NCI-H2196 (cell line): ENCODE results near the gene CEP131.

Experiments
- DNase-seq: peaks from one replicate; lab custom pipeline; 2025; ENCODE audit not compliant: unreplicated experiment; lab: John Stamatoyannopoulos, UW

The CEP131 gene

DNA sequence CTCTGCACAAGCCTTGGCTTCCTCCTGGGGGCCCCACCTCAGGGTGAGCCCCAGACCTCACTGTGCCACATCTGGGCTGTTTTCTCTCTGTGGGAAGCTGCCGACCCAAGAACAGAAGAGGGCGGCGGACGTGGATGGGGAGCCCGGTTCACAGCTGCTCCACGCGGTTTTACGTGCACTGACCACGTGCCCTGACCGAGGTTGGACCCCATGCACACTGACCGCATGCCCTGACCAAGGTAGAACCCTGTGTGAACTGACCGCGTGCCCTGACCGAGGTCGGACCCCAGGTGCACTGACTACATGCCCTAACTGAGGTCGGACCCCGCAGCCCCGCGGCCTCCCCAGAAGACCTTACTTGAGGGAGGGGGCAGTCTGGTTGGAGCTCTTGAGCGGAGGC, 19.6 kb downstream of the CEP131 start:
- no peak for DNase-seq

DNA sequence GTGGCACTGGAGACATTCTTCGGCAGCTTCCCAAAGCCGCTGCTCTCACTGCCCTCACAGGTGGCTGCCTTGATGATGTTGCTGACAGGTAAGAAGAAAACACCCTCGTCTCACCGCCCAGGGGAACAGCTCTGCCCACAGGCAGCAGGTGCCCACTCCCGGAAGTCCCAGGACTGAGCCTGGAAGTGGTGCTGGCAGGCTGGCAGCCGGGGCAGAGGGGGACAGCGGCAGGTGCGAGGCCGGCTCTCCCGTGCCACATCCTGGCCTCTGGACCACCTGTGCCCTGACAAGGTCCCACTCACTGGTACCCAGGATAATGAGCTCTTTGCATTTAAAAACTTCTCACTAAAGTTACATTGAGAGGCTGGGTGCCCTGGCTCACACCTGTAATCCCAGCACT, 20.4 kb downstream of the CEP131 start:
- DNase-seq: no peak

DNA sequence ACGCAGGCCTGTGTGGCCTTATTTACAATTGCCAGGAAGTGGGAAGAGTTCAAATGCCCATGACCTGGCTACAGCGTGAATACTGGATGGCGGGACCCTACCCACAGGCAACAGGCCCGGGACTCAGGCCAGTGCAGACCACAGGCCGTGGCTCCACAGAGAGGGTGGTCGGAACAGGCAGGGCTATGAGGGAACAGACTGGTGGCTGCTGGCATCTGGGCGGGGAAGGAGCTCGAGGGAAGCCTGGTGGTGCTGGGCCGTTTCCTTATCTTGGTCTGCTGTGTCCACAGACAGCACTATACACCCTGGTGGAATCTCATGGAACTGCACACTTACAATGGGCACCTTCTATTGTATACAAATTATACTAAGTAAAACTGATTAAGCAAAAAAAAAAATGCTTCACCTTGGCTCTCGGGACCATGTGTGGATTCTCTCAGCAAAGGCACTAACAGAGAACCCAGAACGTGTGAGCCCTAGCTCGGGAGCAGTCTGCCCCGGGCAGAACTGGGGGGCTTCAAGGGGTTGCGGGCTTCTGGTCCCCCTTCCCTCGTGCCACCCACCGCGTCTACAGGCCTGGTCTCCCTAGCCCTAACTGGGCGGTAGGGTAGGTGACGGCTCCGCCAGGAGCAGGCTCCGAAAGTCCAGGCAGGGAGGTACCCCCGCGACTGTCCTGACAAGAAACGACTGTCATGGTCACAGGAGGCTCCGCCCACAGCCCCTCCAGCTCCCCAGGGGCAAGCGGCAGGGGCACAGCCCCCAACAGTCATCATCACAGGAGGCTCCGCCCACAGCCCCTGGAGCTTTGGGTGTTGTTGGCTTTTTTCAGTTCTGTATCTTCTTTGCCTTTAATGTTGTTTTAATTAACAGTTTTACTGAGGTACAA, 21.8 kb downstream of the CEP131 start:
- DNase-seq: peak; percentile 70

DNA sequence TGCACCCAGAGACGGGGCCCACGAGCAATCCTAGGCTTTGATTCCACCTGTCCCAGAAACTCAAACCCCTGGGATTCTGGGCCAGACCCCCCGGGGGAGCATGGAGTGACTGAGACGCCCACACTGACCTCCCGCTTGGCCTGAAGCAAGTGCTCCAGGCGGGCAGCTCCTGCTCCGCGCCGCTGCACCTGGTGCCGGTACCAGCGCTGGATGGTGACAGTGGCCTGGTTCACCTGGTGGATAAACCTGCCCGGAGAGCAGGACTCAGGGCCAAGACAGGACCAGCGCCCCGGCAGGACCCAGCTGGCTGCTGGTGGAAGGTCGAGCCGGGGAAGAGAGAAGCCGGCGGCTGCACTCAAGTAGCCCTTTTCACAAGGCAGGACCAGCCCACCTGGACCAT, 22.6 kb downstream of the CEP131 start:
- no peak for DNase-seq

DNA sequence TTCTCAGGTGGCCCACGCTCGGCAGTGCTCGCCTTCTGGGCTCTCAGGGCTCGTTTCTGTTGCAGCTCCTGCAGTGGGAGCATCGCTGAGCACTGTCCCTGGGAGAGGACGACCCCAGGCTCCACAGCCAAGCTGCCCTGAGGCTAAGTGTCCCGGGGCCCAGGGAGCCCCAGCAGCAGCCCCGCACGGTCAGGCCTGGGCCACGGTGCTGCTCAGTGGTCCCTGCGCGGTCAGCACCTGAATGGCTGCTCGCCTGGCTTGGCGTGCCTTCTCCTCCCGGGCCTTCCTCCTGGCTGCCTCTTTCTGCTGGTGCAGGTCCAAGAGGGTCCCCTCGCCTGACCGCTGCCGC, 23.3 kb downstream of the CEP131 start:
- DNase-seq: no peak

DNA sequence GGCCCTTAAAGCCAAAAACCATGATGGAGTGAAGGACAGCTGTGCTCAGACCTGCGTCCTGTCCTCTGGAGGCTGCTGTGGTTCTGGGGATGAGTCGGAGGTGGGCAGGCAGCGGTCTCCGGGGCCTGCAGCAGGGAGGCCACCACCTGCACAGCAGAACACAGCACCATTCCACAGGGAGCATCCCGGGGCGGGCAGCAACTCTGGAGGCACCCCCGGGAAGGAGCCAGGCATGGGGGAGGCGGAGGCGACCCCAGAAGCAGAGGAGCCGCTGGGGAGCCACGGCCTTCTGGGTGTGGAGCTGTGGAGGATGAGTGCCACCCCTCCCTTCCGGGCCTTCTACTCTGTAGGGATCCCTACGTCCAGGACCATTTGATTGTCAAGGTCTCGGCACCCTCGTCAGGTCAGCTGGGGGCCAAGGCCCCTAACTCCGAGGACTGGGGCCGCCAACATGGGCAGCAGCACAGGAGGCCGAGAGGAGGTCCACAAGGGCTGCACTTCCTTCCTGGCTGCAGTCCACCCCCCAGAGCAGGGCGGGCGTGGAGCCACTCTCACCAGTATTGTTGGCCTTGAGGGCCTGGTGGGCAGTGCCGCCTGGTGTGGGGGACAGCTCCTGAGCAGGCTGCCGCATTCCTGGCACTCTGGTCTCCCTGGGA, 23.8 kb downstream of the CEP131 start:
- DNase-seq: no peak

DNA sequence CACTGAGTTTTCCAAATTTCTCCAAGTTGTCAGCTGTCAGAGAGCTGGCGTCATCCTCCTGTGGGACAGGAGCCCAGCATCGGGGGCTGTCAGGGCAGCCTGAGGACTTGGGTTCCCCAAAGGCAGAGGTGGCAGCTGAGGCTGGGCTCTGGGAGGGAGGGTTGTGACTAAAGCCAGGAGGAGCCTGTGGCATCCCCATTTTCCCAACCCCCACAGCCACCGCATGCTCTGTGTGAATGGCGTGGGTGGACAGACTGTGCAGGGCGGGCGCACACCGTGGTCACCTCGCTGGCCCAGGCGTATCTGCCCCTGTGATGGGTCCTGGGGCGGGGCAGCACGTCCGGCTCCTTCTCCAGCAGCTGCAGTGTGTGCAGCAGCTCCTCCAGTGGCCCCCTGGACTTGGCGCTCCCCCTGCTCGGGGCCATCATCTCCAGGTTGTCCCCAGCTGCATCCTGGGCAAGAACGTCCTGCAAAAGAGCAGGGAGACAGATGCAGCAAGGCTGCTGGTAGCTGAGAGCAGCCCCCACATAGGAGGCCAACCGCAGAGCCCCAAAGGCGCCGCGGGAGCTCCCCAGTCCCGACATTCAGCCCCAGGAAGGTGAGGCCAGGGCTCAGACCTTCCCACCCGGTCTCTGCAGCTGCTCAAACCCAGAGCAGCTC, 24.8 kb downstream of the CEP131 start:
- DNase-seq: no peak

DNA sequence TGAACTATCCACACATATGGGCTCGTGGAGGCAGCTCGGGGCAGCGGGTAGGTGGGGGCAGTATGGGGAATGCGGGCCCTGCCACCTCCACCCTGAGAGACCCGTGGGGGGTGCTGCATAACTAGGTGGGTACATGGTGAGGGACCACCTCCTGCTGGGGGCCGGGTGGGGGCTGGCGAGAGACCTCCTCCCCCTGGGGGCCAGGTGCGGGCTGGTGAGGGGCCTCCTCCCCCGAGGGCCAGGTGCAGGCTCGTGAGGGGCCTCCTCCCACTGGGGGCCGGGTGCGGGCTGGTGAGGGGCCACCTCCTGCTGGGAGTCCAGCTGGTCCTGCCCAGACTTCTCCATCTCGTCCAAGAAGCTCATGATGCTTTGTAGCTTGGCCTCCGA, 25.4 kb downstream of the CEP131 start:
- DNase-seq: no peak

DNA sequence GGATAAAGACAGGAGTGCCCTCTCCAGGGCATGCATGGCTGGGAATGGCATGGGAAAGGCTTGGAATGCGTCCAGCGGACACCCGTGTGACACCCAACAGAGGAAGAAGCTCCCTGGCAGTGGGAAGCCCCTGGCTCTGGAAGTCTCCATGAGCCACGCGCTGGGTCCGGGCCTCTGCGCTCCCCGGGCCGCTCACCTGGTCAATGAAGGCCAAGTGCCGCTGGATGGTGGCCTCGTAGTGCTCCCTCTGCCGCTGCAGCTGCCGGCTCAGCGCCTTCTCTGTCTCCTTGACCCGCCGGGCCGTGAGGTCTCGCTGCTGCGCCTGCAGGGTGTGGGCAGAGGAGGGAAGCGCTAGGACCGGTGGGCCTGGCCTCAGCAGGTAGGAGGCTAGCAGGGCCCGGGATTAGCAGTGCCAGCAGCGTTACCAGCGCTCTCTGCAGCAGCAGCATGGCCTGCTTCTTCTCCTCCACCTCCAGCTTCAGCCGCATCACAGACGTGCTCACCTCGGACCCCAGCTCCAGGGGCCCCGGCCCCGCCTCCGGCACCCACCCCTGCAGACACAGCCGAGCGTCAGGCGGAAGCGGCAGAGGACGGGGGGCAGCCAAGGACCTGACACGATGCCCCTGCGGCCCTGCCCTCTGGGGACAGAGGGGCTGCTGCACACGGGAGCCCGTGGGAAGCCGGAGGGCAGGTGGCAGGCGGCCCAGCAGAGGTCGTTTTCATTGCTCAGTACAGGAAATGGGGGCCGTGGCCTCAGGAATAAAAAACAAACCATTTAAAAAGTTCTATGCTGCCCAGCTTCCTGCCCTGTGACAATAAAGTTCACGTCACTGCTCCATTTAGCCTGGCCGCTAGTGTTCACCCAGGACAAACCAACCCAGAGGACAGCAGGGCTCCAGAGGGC, 26.0 kb downstream of the CEP131 start:
- no peak for DNase-seq

DNA sequence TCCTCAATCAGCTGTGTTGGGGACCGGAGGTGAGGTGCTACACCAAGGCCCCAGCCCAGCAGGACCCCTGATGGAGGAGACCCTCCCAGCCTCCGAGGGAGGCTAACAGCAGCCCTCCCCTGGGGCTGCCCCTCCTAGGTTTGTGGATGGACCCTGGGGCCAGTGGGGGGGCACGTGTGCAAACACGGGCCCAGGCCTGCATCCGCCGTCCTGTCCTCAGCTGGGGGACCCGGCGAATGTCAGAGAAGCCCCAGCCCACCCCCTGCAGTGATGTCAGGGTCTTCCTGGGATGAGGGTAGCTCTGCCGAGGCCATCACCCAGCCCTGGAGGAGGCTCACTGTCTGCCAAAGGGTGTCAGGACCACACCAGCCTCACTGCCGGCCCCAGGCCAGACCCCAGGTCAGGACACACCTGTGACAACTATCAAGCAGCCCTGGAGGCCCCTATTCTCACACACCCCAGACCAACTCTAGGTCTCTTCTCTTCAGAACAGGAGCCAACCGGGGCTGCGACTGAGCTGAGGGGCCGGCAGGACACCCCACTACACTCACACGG, 26.7 kb downstream of the CEP131 start:
- no peak for DNase-seq

DNA sequence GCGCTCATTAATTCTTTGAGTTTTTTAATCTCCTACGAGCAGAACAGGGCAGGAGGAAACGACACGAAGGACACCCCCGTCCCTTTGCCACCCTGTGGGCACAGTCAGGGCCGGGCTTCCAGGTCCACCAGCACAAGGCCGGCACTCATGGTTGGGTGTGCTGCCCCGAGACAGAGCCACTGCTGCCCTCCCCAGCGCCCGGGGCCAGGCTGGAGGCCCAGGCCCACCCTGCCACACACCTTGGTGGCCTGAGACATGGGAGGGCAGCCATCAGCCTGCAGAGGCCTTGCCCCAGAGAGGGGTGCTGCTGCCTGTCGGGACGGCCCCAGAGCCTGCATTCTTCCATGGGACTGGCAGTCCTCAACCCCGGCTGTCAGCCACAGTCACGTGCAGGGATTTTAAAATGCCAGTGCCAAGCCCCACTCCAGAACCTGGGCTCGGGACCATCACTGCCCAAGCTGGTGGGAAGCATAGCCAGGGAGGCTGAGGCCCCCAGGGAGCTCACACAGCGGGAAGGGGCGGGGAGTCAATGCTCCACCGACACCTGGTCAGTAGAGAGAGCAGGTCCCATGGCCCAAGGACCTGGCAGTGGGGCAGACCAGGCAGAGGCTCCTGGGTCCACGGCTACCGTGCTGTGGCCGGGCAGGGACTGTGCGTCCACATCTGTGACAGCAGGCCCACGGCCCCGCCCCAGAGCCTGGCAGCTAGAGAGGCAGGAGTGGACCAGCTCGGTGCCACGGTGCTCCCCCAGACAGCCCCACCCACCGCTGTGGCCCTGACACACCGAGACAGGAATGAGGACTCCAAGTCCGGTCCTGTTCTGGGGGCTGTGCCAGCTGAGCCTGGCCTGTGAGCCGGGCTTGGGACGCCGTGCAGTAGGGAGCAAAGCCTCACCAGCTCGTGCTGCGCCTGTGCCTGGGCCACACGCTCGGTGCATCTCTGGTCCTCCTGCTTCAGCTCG, 27.5 kb downstream of the CEP131 start:
- DNase-seq: no peak

DNA sequence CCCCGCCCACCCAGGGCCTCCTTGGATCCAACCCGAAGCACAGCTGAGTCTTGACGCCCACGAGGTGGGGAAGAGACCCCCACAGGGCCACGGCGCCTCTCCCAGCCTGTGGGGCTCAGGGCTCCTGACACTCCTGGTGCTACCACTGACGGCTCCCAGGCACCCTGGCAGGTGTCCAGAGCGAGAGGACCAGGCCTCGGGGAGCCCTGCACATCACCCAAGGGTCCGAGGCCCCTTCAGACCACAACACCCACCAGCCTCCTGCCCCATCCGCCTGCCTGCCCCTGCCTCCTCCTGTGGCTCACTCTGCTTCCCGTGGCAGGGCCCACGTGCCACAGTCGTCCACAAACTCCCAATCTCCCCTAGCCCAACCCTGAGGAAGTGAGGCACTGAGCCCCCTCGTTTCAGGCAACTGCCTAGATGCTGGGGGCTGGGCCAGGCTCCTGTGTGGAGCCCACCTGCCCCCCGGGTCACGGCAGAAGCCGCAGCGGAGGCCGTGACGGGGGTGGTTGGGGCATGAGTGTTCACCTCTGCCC, 28.5 kb downstream of the CEP131 start:
- DNase-seq: no peak

DNA sequence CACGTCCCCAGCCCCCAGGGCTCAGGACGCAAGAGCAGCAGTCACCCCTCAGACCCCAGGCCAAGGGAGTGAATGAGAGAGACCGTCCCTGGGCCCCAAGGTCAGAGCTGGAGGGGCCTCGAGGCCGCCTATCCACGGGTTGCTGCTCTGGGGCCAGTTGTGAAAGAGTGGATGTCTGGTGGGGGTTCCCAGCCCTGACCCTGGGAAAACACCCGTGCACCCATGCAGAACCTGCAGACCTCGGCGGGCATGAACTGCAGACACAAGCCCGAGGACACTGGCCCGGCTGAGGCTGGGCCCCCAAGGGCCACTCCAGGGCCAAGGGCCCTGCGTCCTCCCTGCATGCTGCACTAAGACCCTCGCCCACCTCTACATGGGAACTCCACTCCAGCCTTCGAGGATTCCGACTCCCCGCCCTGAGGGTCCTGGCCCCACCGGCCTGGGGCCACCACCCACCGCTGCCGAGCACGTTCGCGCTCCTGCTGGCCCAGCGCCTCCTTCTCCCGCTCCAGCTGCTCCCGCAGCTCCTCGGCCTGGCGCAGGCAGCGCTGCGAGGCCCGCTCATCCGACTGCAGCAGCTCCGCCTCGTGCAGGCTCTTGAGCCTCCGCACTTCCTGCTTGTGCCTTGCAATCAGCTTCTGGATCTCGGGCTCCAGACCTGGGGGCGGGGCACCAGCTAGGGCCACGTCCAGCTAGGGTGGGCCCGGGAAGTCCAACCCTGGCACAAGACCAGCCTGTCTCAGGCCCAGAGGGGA, 29.1 kb downstream of the CEP131 start:
- DNase-seq: no peak

DNA sequence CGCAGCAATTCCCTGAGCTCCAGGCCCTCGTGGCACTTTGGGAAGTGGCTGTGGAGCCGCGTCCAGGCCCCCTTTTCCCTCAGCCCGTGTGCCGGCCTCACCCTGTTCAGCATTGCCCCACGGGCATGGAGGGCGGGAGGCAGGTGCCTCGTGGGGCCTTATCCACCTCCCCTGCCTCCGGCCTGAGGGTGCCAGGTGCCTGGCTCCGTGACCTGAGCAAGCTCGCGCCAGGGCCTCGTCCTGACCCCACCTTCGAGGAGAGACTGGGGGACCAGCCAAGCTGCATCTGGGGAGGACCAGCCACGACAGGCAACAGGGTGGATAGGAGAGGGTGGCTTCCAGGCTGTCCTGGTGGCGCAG, 29.7 kb downstream of the CEP131 start:
- no peak for DNase-seq

DNA sequence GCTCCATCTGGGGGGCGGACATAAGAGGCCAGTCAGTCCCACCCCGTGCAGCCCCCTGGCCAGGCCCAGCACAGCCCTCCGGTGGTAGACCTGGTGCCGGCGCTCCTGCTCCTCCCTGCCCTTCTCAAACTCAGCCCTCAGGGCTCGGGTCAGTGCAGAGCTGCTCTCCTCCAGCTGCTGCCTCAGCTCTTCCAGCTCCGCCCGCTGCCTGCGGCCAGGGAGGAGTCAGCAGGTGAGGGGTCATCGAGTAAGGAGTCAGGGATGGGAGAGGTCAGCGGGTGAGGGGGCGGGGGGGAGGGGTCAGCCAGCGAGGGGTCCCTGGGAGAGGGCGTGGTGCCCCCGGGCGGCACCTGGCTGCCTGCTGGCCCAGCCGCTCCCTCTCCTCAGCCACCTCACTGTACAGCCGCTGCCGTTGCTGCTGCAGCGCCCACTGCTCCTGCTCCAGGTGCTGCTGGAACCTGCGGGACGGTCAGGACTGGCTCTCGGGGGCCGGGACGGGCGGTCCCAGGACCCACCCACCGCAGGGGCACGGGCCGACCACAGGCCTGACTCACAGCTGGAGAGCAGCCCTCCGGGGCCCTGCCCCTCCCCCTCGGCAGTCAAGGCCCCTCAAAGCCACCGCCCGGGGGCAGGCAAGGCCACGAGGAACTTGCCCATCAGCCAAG, 30.2 kb downstream of the CEP131 start:
- DNase-seq: no peak

DNA sequence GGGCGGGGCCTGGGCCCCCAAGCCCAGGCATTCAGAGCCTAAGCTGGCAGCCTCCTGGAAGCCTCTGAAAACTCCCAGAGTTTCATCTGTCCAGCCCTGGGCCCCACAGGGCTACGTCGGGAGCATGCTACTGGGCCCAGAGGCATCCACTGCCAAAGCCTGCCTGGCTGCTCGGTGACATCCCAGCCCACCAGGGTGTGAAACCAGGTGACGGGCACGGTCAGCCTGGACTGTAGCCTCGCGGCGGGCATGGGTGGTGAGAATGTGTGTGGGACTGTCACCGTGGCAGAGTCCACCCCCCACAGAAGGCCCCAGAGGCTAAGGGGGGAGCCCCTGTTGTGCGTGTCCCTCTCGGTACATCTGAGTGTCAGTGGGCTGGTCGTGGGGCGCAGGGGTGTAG, 31.1 kb downstream of the CEP131 start:
- DNase-seq: no peak

DNA sequence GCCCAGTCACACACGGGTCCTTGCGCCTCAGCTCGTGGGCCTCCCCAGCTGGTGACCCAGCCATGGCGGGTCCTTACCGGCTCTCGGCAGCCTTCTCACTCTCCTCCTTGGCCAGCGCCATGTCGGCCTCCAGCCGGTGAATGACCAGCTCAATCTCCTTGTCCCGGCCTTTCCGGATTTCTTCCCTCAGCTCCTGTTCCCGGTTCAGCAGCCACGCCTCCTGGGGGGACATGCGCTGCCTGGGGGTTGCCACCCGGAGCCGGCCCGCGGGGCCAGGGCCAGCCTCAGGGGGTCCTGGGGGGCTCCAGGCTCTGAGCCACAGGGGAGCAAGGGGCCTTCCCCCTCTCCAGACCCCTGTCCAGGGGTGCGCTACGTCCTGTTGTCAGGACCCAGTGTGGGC, 31.6 kb downstream of the CEP131 start:
- no peak for DNase-seq

DNA sequence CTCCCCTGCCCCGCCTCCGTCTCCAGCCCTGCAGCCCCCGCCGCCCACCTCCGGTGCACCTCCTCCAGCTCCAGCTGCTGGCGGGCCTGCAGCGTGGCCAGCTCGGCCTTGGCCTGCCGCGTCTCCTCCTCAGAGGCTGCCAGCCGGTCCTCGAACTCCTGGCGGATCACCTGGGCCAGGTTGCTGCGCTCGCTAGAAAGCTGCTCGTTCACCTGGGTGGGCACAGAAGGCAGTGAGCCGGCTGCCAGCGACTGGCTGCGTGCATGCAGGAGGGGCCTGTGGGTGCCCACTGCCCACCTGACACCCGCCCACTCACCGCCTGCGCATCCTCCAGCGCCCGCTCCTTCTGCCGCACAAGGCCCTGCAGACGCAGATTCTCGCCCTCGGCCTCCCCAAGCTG, 32.2 kb downstream of the CEP131 start:
- DNase-seq: no peak
